ENCODE data around the gene RABL6.

- no peak for TF ChIP-seq RARB (CRISPR knock-in tag; IDR thresholded peaks at IDR 0.05)
- no peak for TF ChIP-seq BACH2 (CRISPR knock-in tag; IDR thresholded peaks at IDR 0.05; ENCODE audit: borderline replicate concordance)
- no peak for TF ChIP-seq GLIS3 (CRISPR knock-in tag; IDR thresholded peaks at IDR 0.05)
- no peak for TF ChIP-seq TCF4 (CRISPR knock-in tag; IDR thresholded peaks at IDR 0.05; ENCODE audit: borderline replicate concordance)
- no peak for TF ChIP-seq CSRNP3 (CRISPR knock-in tag; IDR thresholded peaks at IDR 0.05)
- TF ChIP-seq SNAI2 (CRISPR knock-in tag; IDR thresholded peaks at IDR 0.05): no peak
- no peak for TF ChIP-seq ARNTL (CRISPR knock-in tag; IDR thresholded peaks at IDR 0.05; ENCODE audit: borderline replicate concordance, low read depth)
- no peak for TF ChIP-seq ZFP30 (CRISPR knock-in tag; IDR thresholded peaks at IDR 0.05)
- no peak for TF ChIP-seq ESRRG (CRISPR knock-in tag; IDR thresholded peaks at IDR 0.05)
- TF ChIP-seq ZFP3 (CRISPR knock-in tag; IDR thresholded peaks at IDR 0.05): no peak
- TF ChIP-seq TOX (CRISPR knock-in tag; IDR thresholded peaks at IDR 0.05; ENCODE audit: borderline replicate concordance): no peak
- TF ChIP-seq PATZ1 (CRISPR knock-in tag; IDR thresholded peaks at IDR 0.05; ENCODE audit: borderline replicate concordance): no peak
These were observed 9.1 kb upstream of the RABL6 start for GRCh38 chr9:136798708-136799078.

Data from SK-N-SH treated with all-trans-retinoic acid at 6 μM for 48 hours (cell line).